HepG2 (cell line): Measurements from ENCODE around the gene TMEM100. TPM values are rescaled to one million over a fixed set of nuclear protein-coding genes. Genes with fewer than 3 reads are reported as not detected.

Experiments used
- ATAC-seq: fragments of 200-7000 bp; cut with Tn5 transposase; 3 replicates; pipeline ENCODE4 v1.9.1; 2020; ENCODE audit warnings: mild to moderate bottlenecking, moderate library complexity
- BruUV-seq: library from RNA; stranded (reverse); fragments of 400-500 nt; replicated peaks from 2 replicates; lab custom pipeline; 2021; lab: Mats Ljungman, UMichigan
- CTCF ChIA-PET: fragments of 300-600 bp; formaldehyde crosslinking; extraction: SDS; loops from one replicate; lab custom pipeline; 2021; ENCODE audit warnings: low total read pairs, inconsistent platforms, low intra/inter-chr PET ratio; lab: Yijun Ruan, JAX
- POLR2A ChIA-PET: fragments of 350-600 bp; sonication (Branson Sonifier 250); formaldehyde crosslinking; loops from one replicate; lab custom pipeline; 2020; ENCODE audit warnings: antibody characterized with exemption, inconsistent platforms; lab: Yijun Ruan, JAX
- DNase-seq: peaks from one replicate; pipeline ENCODE4 v3.0.0-alpha.2; 2015; ENCODE audit warnings: low spot score
- FAIRE-seq: peaks from 3 replicates; lab custom pipeline; 2011; peaks lifted over from hg19 to GRCh38; lab: Jason Lieb, UNC
- H2AFZ ChIP-seq: one replicate; pipeline ENCODE4 v1.6.1; 2011; ENCODE audit warnings: low read length, inconsistent platforms
- H3K27ac ChIP-seq: fragments of 300-600 bp; 3 replicates; pipeline ENCODE4 v1.8.0; 2011; ENCODE audit warnings: mixed run types, mild to moderate bottlenecking, mixed read lengths, low read length, inconsistent platforms; ENCODE audit not compliant: insufficient read depth; ENCODE audit errors: extremely low read length
- H3K27me3 ChIP-seq, 2 experiments: fragments of 200-600 bp in 1 of 2; 2 replicates in 1 of 2; 3 replicates in 1 of 2; pipeline versions ENCODE4 v1.6.0 to v1.8.0; 2011; ENCODE audit warnings: low read length in 2 of 2, mild to moderate bottlenecking in 2 of 2, moderate library complexity in 2 of 2, inconsistent platforms in 1 of 2; ENCODE audit not compliant: insufficient read depth in 2 of 2, control insufficient read depth in 1 of 2
- H3K36me3 ChIP-seq, 2 experiments: fragments of 200-600 bp in 1 of 2; replicated peaks in 1 of 2; 2 replicates in 1 of 2; 3 replicates in 1 of 2; pipeline versions ENCODE4 v1.5.1 to v1.8.0; 2011; ENCODE audit warnings: low read length in 2 of 2, inconsistent platforms in 1 of 2; ENCODE audit not compliant: insufficient read depth in 2 of 2, control insufficient read depth in 1 of 2
- H3K4me1 ChIP-seq: 2 replicates; pipeline ENCODE4 v1.5.1; 2012; ENCODE audit warnings: low read length, inconsistent platforms; ENCODE audit not compliant: insufficient read depth
- H3K4me2 ChIP-seq: 2 replicates; pipeline ENCODE4 v1.6.0; 2011; ENCODE audit warnings: low read depth, low read length, inconsistent platforms
- H3K4me3 ChIP-seq, 3 experiments: fragments of 200-600 bp in 1 of 3; sonication (generic), shearing (Covaris generic) in 1 of 3; replicated peaks in 1 of 3; 2 replicates each; pipeline ENCODE4 v1.5.1; 2011 to 2016; ENCODE audit warnings: low read length in 3 of 3, inconsistent platforms in 2 of 3, low read depth in 2 of 3, mild to moderate bottlenecking in 2 of 3, control low read depth in 1 of 3, mixed read lengths in 1 of 3; ENCODE audit not compliant: insufficient read depth in 1 of 3
- H3K79me2 ChIP-seq: one replicate; pipeline ENCODE4 v1.6.1; 2011; ENCODE audit warnings: low read length, inconsistent platforms; ENCODE audit not compliant: insufficient read depth
- H3K9ac ChIP-seq: 2 replicates; pipeline ENCODE4 v1.6.0; 2011; ENCODE audit warnings: mild to moderate bottlenecking, low read depth, low read length, inconsistent platforms; ENCODE audit not compliant: insufficient read depth
- H3K9me3 ChIP-seq: 2 replicates; pipeline ENCODE4 v1.5.1; 2012; ENCODE audit warnings: mild to moderate bottlenecking, low read length
- H4K20me1 ChIP-seq: 2 replicates; pipeline ENCODE4 v1.6.0; 2011; ENCODE audit warnings: inconsistent platforms, mild to moderate bottlenecking, low read length, moderate library complexity; ENCODE audit not compliant: insufficient read depth
- BCL3 ChIP-seq: sonication (generic); formaldehyde crosslinking; IDR thresholded peaks from 2 replicates; pipeline ENCODE4 v1.5.1; 2020; ENCODE audit warnings: mild to moderate bottlenecking, missing genetic modification reagents, moderate library complexity
- ELF3 ChIP-seq: IDR thresholded peaks from 2 replicates; pipeline ENCODE4 v1.6.1; 2016; ENCODE audit warnings: missing genetic modification reagents, missing compliant biosample characterization
- ELK4 ChIP-seq: sonication (generic); formaldehyde crosslinking; IDR thresholded peaks from 2 replicates; pipeline ENCODE4 v1.9.0; 2021; ENCODE audit warnings: missing genetic modification reagents, borderline replicate concordance
- FOSL2 ChIP-seq: sonication (generic); formaldehyde crosslinking; IDR thresholded peaks from 2 replicates; pipeline ENCODE4 v1.4.0; 2020; ENCODE audit warnings: missing genetic modification reagents
- FOXA3 ChIP-seq: IDR thresholded peaks from 2 replicates; pipeline ENCODE4 v1.6.1; 2016; ENCODE audit warnings: missing genetic modification reagents, missing compliant biosample characterization
- GZF1 ChIP-seq: sonication (generic); formaldehyde crosslinking; IDR thresholded peaks from 2 replicates; pipeline ENCODE4 v1.5.1; 2020; ENCODE audit warnings: mild to moderate bottlenecking, missing genetic modification reagents
- KDM1A ChIP-seq: IDR thresholded peaks from 2 replicates; pipeline ENCODE4 v1.6.1; 2016; ENCODE audit warnings: missing compliant biosample characterization
- MAFF ChIP-seq: IDR thresholded peaks from 2 replicates; pipeline ENCODE4 v1.6.1; 2011; ENCODE audit warnings: low read depth, low read length, improper control_type of control experiment
- MAFK ChIP-seq, 2 experiments: IDR thresholded peaks in 1 of 2; conservative IDR thresholded peaks in 1 of 2; 2 replicates each; pipeline ENCODE4 v1.6.1; 2011; ENCODE audit warnings: improper control_type of control experiment in 2 of 2, low read length in 2 of 2
- RAD51 ChIP-seq: fragments of 450-650 bp; IDR thresholded peaks from 2 replicates; pipeline ENCODE4 v1.6.1; 2016; ENCODE audit warnings: borderline replicate concordance
- SMC3 ChIP-seq: IDR thresholded peaks from 2 replicates; pipeline ENCODE4 v1.6.1; 2011; ENCODE audit warnings: low read length, improper control_type of control experiment
- STAG1 ChIP-seq: sonication (generic); formaldehyde crosslinking; IDR thresholded peaks from 2 replicates; pipeline ENCODE4 v1.4.0; 2020; ENCODE audit warnings: missing genetic modification reagents
- YEATS4 ChIP-seq: sonication (generic); formaldehyde crosslinking; IDR thresholded peaks from 2 replicates; pipeline ENCODE4 v1.4.0; 2020; ENCODE audit warnings: missing genetic modification reagents, borderline replicate concordance
- ZFP36L1 ChIP-seq: sonication (generic); formaldehyde crosslinking; IDR thresholded peaks from 2 replicates; pipeline ENCODE4 v1.8.0; 2022; ENCODE audit warnings: mild to moderate bottlenecking, missing genetic modification reagents, moderate library complexity
- ZMYM4 ChIP-seq: sonication (generic); formaldehyde crosslinking; IDR thresholded peaks from 2 replicates; pipeline ENCODE4 v1.8.1; 2023; ENCODE audit warnings: mild to moderate bottlenecking, missing genetic modification reagents
- ZNF639 ChIP-seq: conservative IDR thresholded peaks from 2 replicates; pipeline ENCODE4 v1.6.1; 2018; ENCODE audit warnings: missing genetic modification reagents
- ZNF737 ChIP-seq: sonication (generic); formaldehyde crosslinking; IDR thresholded peaks from 2 replicates; pipeline ENCODE4 v1.5.0; 2020; ENCODE audit warnings: missing genetic modification reagents, mild to moderate bottlenecking, borderline replicate concordance
- ZXDC ChIP-seq: sonication (generic); formaldehyde crosslinking; IDR thresholded peaks from 2 replicates; pipeline ENCODE4 v1.5.0; 2020; ENCODE audit warnings: mild to moderate bottlenecking, missing genetic modification reagents
- WGBS: methylation state at CpG from one replicate; pipeline ENCODE4 v1.1.6; 2017; ENCODE audit warnings: low lambda C conversion rate; 5-methylcytosine and 5-hydroxymethylcytosine counted together
- in situ Hi-C: cut with HindIII; loops from 2 replicates; pipeline ENCODE4 v1.10.0; 2017; ENCODE audit warnings: low pct_unique_long_range_greater_than_20kb; ENCODE audit not compliant: extremely low pct_ligation_motif_present
- intact Hi-C: fragments of 100-400 bp; cut with micrococcal nuclease; formaldehyde crosslinking; loops from one replicate; pipeline ENCODE4 v1.10.0; 2022; ENCODE audit not compliant: unreplicated experiment
- polyA plus RNA-seq, 8 experiments: library from polyadenylated mRNA; depleted of rRNA in 3 of 8; stranded (reverse) in 7 of 8; unstranded in 1 of 8; fragments of >200 nt; fragmentation: Illumina TruSeq in 4 of 8; extraction: Trizol in 4 of 8; gene quantifications; 2 replicates each; pipeline versions ENCODE4 v1.2.1 to v1.2.3, GENCODE V29; 2011 to 2016; ENCODE audit warnings: low read depth in 4 of 8, missing spikeins in 1 of 8, mixed read lengths in 1 of 8; ENCODE audit not compliant: insufficient read depth in 1 of 8
- total RNA-seq, 5 experiments: library from RNA; depleted of rRNA; stranded (reverse); fragments of >200 nt; fragmentation: Illumina TruSeq; extraction: Trizol; gene quantifications; 2 replicates each; pipeline ENCODE4 v1.2.3, GENCODE V29; 2016; ENCODE audit warnings: low read depth in 1 of 5

The TMEM100 gene
- total and polyA plus RNA-seq, 2 of the 13 experiments (the other 11 are each of a cell fraction or from before 2014, with no cell fraction given), result not detected

- TF ChIP-seq MAFK (conservative IDR thresholded peaks at IDR 0.05 in 1 of 2, IDR thresholded peaks at IDR 0.05 in 1 of 2; ENCODE audit: low read length in 2 of 2) (peak; percentile 42 to 62), FOSL2 (CRISPR knock-in tag) (peak; percentile 21; the same call in 1 of the 2 replicates), SMC3 (peak; percentile 58; the same call in 1 of the 2 replicates), ZNF639 (no peak), STAG1 (peak; percentile 83), YEATS4 (CRISPR knock-in tag) (peak; percentile 26; the same call in 1 of the 2 replicates), ZMYM4 (CRISPR knock-in tag) (0 out of 2 replicates have a peak, but pooled peaks have one; percentile 34), MAFF (peak; percentile 24; the same call in 1 of the 2 replicates), KDM1A (0 out of 2 replicates have a peak, but pooled peaks have one; percentile 13)
Observed at GRCh38 chr17:55742272-55743102, 19.8 kb upstream of the TMEM100 start (continued).

- POLR2A ChIA-PET, result interaction anchor here (1.5 to 2.1 kb wide), 2 partner anchors 10 kb away, joined by 8 to 9 read pairs; partner anchors contain the start of gene PCTP
- no peaks in the 10 kb centered on the region for H3K27me3 ChIP-seq
- H3K4me2 ChIP-seq, result no peak overlapping the region; the same call in 1 of the 2 replicates
- no TSS peak for BruUV-seq
- H3K4me3 ChIP-seq, result no peak overlapping the region
- no peak for ATAC-seq
- H3K36me3 ChIP-seq, result no peaks in the 10 kb centered on the region
- H4K20me1 ChIP-seq, result no peaks in the 10 kb centered on the region
- 47% methylated on average over 3 of the region's 3 CpGs for WGBS
- CTCF ChIA-PET, result no interaction called here
- H3K9ac ChIP-seq, result no peak overlapping the region
- peaks cover 32% of the 10 kb centered on the region for H3K4me1 ChIP-seq
- intact Hi-C loops, result no loop called here
- no peak for FAIRE-seq
- no peak overlapping the region for H3K27ac ChIP-seq
- H2AFZ ChIP-seq, result no peak overlapping the region
- no peaks in the 10 kb centered on the region for H3K9me3 ChIP-seq
- in situ Hi-C loops, result no loop called here
- H3K79me2 ChIP-seq, result no peaks in the 10 kb centered on the region
- DNase-seq, result no peak
- no peak for TF ChIP-seq GZF1
- no peak for TF ChIP-seq BCL3 (CRISPR knock-in tag)
- TF ChIP-seq RAD51, result no peak
- no peak for TF ChIP-seq ELK4 (CRISPR knock-in tag)
- TF ChIP-seq ELF3 (CRISPR knock-in tag), result no peak
- no peak for TF ChIP-seq ZXDC (CRISPR knock-in tag)
- no peak for TF ChIP-seq ZNF737 (CRISPR knock-in tag)
- TF ChIP-seq FOXA3 (CRISPR knock-in tag), result no peak
- no peak for TF ChIP-seq ZFP36L1 (CRISPR knock-in tag)
Observed at GRCh38 chr17:55741356-55741700, 18.7 kb upstream of the TMEM100 start.
